Small intestine (tissue), 16 donors: ENCODE measurements around the gene PRDM10. TPM values are rescaled to one million over a fixed set of nuclear protein-coding genes. Genes with fewer than 3 reads are reported as not detected.

Experiments
- DNase-seq, 2 donors: peaks; one replicate each; pipeline versions ENCODE4 v3.0.0 to v3.0.0-alpha.2; 2013
- FAIRE-seq: peaks from 2 replicates; lab custom pipeline; 2012; peaks lifted over from hg19 to GRCh38; lab: Jason Lieb, UNC
- H3K27ac ChIP-seq, 3 donors: one replicate each; pipeline ENCODE4 v1.5.1; 2013; ENCODE audit warnings: low read length in 2 of 3, mild to moderate bottlenecking in 2 of 3, control low read depth in 1 of 3, inconsistent platforms in 1 of 3, low read depth in 1 of 3, moderate library complexity in 1 of 3
- H3K27me3 ChIP-seq, 3 donors: one replicate each; pipeline ENCODE4 v1.6.1; 2013; ENCODE audit warnings: low read length in 3 of 3, inconsistent platforms in 1 of 3; ENCODE audit not compliant: control insufficient read depth in 3 of 3, insufficient read depth in 3 of 3
- H3K36me3 ChIP-seq, 3 donors: one replicate each; pipeline ENCODE4 v1.6.1; 2013; ENCODE audit warnings: low read length in 3 of 3, inconsistent platforms in 1 of 3, low read depth in 1 of 3, mild to moderate bottlenecking in 1 of 3, moderate library complexity in 1 of 3; ENCODE audit not compliant: control insufficient read depth in 3 of 3, insufficient read depth in 2 of 3
- H3K4me1 ChIP-seq, 3 donors: one replicate each; pipeline ENCODE4 v1.6.1; 2013; ENCODE audit warnings: low read length in 2 of 3, inconsistent platforms in 1 of 3, low read depth in 1 of 3, mild to moderate bottlenecking in 1 of 3, moderate library complexity in 1 of 3; ENCODE audit not compliant: control insufficient read depth in 3 of 3, insufficient read depth in 2 of 3
- H3K4me3 ChIP-seq, 3 donors: one replicate each; pipeline ENCODE4 v1.5.1; 2013; ENCODE audit warnings: low read length in 3 of 3, control low read depth in 1 of 3, inconsistent platforms in 1 of 3, low read depth in 1 of 3, mild to moderate bottlenecking in 1 of 3, moderate library complexity in 1 of 3
- H3K9me3 ChIP-seq, 2 donors: one replicate each; pipeline ENCODE4 v1.6.1; 2013; ENCODE audit warnings: low read depth in 1 of 2, low read length in 1 of 2; ENCODE audit not compliant: control insufficient read depth in 2 of 2, insufficient read depth in 1 of 2
- WGBS, 3 donors: extraction: QIAGEN DNeasy Blood & Tissue Kit; methylation state at CpG; one replicate each; pipeline ENCODE4 v1.1.7; 2013; 5-methylcytosine and 5-hydroxymethylcytosine counted together
- long read RNA-seq, 10 donors: transcript quantifications; one replicate each; lab custom pipeline, GENCODE V29; 2026
- polyA plus RNA-seq, 4 donors: library from polyadenylated mRNA; stranded (reverse) in 3 of 4; unstranded in 1 of 4; fragments of 200-250 nt in 3 of 4; fragments of 120-200 nt in 1 of 4; gene quantifications; one replicate each; pipeline versions ENCODE4 v1.2.1 to v1.2.3, GENCODE V29; 2013
- donor health status: healthy with polysubstance abuse.
- donor health status: control.
- donor health status: control.
- donor health status: Bipolar disorder and iron deficiency.
- donor health status: healthy.

Gene PRDM10
- 1 to 10 TPM; 2.7 to 8.8 (median 3.3) TPM for polyA plus RNA-seq
- long read RNA-seq, donor 1, partial matches to known transcripts, result 1,319 of 1,385 reads
- long read RNA-seq, donor 1, other reads (novel, unspliced or antisense), result 66 of 1,385 reads
- long read RNA-seq, donor 2, result 0 reads
- long read RNA-seq, donor 3, partial matches to known transcripts, result 433 of 441 reads
- long read RNA-seq, donor 3, other reads (novel, unspliced or antisense), result 8 of 441 reads
- long read RNA-seq, donor 4, result 0 reads
- long read RNA-seq, donor 5, result 0 reads
- long read RNA-seq, donor 6, result 0 reads
- long read RNA-seq, donor 7, result 0 reads
- long read RNA-seq, donor 8, result 0 reads
- long read RNA-seq, donor 9, result 0 reads
- long read RNA-seq, donor 10, result 0 reads

GRCh38 chr11:130002352-130002845, at the start of gene PRDM10:
Gene PRDM10 (minus strand): TSS chr11:130002835. CDS start chr11:129960964, 41,871 bp downstream.
- 0 to 1% (median 1%) methylated on average over 19 to 33 of the region's 33 CpGs for WGBS, 3 donors
- DNase-seq, result peak; percentile 89 to 97
- FAIRE-seq, result no peak
- no peaks in the 10 kb centered on the region for H3K36me3 ChIP-seq
- H3K27ac ChIP-seq, result peak within 1 kb of the TSS; percentile 98 to 99 (median 98)
- no peaks in the 10 kb centered on the region for H3K27me3 ChIP-seq
- H3K9me3 ChIP-seq, result peaks cover 0 to 5% of the 10 kb centered on the region in 2 donors
- peaks cover 0 to 28% (median 2%) of the 10 kb centered on the region in 3 donors for H3K4me1 ChIP-seq
- H3K4me3 ChIP-seq, result peak within 1 kb of the TSS; percentile 60 to 98 (median 75)

DNA sequence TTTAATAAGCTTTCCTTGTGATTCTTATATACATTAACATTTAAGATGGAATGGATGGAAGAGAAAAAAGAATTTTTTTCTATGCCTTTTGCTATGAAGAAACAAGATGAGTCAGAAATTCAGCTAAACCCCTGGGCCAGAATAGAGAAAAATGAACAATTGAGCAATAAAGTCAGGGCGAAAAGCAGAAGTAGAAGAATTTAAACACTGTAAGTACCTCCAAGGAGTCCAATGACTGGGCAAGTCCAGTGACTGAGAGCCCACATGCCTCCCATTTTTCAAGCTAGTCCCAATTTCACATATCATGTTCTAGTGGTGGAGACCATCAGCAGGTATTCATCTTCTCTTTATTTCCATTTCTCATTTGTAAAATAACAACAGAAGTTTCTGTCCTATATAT, 48.4 kb upstream of the PRDM10 start:
- Histone ChIP-seq H3K9me3 (peaks cover 0 to 3% of the 10 kb centered on the region in 2 donors), H3K36me3 (no peaks in the 10 kb centered on the region), H3K4me1 (peaks cover 0 to 2% (median 0%) of the 10 kb centered on the region in 3 donors), H3K27me3 (no peaks in the 10 kb centered on the region), H3K27ac (no peak overlapping the region), H3K4me3 (no peak overlapping the region)
- FAIRE-seq, result no peak
- DNase-seq, result no peak
- WGBS, 3 donors, result 78 to 96% (median 95%) methylated on average over 1 of the region's 1 CpG

- FAIRE-seq, result no peak
- H3K27ac ChIP-seq, result no peak overlapping the region
Measured at GRCh38 chr11:130050257-130050656, 47.6 kb upstream of the PRDM10 start.

DNA sequence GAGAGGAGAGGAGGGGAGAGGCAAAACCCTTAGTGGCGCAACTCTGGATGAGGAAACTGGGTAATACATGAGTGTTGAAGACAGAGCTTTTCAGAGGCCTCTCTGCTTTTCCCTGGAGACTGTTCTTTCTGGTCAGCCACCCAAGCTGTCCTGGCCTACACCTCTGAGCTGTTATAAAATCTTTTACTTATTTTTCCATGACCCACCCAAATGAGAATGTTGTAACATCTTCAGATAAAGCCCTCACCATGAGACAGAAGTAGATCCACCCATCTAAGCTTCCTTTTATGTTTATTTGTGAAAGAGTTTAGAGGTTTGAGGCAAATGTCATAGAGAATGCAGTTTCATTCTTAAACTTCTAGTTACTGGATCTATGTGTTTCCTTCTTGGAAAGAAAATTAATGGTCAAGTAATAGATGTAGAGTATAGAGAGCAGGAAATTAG, 46.7 kb upstream of the PRDM10 start:
- DNase-seq (no peak), FAIRE-seq (no peak)
- Histone ChIP-seq H3K27me3 (no peaks in the 10 kb centered on the region), H3K36me3 (no peaks in the 10 kb centered on the region), H3K4me1 (peaks cover 0 to 2% (median 0%) of the 10 kb centered on the region in 3 donors), H3K27ac (no peak overlapping the region), H3K9me3 (peaks cover 0 to 3% of the 10 kb centered on the region in 2 donors), H3K4me3 (no peak overlapping the region)
- 83 to 100% (median 92%) methylated on average over 1 of the region's 1 CpG for WGBS, 3 donors

More at GRCh38 chr11:130050257-130050656, 47.6 kb upstream of the PRDM10 start:
- Histone ChIP-seq H3K9me3 (peaks cover 0 to 3% of the 10 kb centered on the region in 2 donors), H3K36me3 (no peaks in the 10 kb centered on the region), H3K4me3 (no peak overlapping the region), H3K27me3 (no peaks in the 10 kb centered on the region), H3K4me1 (peaks cover 0 to 2% (median 0%) of the 10 kb centered on the region in 3 donors)
- 52 to 66% (median 63%) methylated on average over 2 of the region's 2 CpGs for WGBS, 3 donors
- DNase-seq, result no peak

GRCh38 chr11:130047141-130047540, 44.5 kb upstream of the PRDM10 start:
- DNase-seq, result no peak
- no peak for FAIRE-seq
- Histone ChIP-seq H3K36me3 (no peaks in the 10 kb centered on the region), H3K9me3 (no peaks in the 10 kb centered on the region), H3K27me3 (no peaks in the 10 kb centered on the region), H3K4me1 (peaks cover 0 to 2% (median 0%) of the 10 kb centered on the region in 3 donors), H3K4me3 (no peak overlapping the region), H3K27ac (no peak overlapping the region)
- 64 to 74% (median 66%) methylated on average over 1 of the region's 1 CpG for WGBS, 3 donors

DNA sequence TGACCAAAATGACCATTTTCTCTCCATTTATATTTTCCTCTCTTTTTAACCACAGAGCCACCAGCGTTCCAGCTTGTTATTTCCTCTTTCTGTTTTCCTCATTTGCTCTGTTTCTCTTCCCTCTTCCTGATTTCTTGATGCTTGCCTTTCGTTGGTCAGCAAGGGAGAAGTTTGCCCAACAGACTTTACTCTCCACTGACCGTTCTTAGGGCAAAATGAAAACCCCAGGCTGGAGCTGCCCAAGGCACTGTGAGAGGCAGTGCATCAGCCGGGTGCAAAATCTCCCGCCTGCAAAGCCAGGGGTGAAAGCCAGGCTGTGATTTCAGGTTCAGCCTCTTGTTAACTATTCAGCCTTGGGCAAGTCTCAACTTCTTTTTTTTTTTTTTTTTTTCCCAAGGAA, 40.9 kb upstream of the PRDM10 start:
- no peaks in the 10 kb centered on the region for H3K9me3 ChIP-seq
- no peak overlapping the region for H3K27ac ChIP-seq
- WGBS, 3 donors, result 60 to 70% (median 66%) methylated on average over 5 of the region's 5 CpGs
- FAIRE-seq, result no peak
- H3K4me1 ChIP-seq, result no peaks in the 10 kb centered on the region
- DNase-seq, result no peak
- no peaks in the 10 kb centered on the region for H3K36me3 ChIP-seq
- H3K27me3 ChIP-seq, result no peaks in the 10 kb centered on the region
- H3K4me3 ChIP-seq, result no peak overlapping the region

- FAIRE-seq (no peak), DNase-seq (no peak)
- WGBS, 3 donors, result 80 to 88% (median 83%) methylated on average over 16 of the region's 16 CpGs
- no peak overlapping the region for H3K27ac ChIP-seq
- no peak overlapping the region for H3K4me3 ChIP-seq
- no peaks in the 10 kb centered on the region for H3K27me3 ChIP-seq
- no peaks in the 10 kb centered on the region for H3K36me3 ChIP-seq
- H3K4me1 ChIP-seq, result no peaks in the 10 kb centered on the region
- no peaks in the 10 kb centered on the region for H3K9me3 ChIP-seq
Measured at GRCh38 chr11:130042093-130042591, 39.5 kb upstream of the PRDM10 start.

- Histone ChIP-seq H3K9me3 (no peaks in the 10 kb centered on the region), H3K36me3 (no peaks in the 10 kb centered on the region), H3K27ac (no peak overlapping the region), H3K27me3 (no peaks in the 10 kb centered on the region), H3K4me3 (no peak overlapping the region), H3K4me1 (no peaks in the 10 kb centered on the region)
- WGBS, 3 donors, result 93 to 95% (median 94%) methylated on average over 47 to 49 of the region's 49 CpGs
- no peak for FAIRE-seq
- no peak for DNase-seq
Measured at GRCh38 chr11:130040281-130040940, 37.8 kb upstream of the PRDM10 start.
